GM19372 (cell line): ENCODE measurements around the gene LTN1.
"Not testable (repeated sequence)": the region's sequence is repeated elsewhere in the genome, so short reads cannot be mapped to it uniquely, and the experiment has no call there.

Experiments used
- ATAC-seq: cut with Tn5 transposase; IDR thresholded peaks from one replicate; pipeline ENCODE4 v1.9.1; 2021; ENCODE audit warnings: mild to moderate bottlenecking, low read depth, moderate library complexity; ENCODE audit not compliant: unreplicated experiment

The LTN1 gene, protein sequence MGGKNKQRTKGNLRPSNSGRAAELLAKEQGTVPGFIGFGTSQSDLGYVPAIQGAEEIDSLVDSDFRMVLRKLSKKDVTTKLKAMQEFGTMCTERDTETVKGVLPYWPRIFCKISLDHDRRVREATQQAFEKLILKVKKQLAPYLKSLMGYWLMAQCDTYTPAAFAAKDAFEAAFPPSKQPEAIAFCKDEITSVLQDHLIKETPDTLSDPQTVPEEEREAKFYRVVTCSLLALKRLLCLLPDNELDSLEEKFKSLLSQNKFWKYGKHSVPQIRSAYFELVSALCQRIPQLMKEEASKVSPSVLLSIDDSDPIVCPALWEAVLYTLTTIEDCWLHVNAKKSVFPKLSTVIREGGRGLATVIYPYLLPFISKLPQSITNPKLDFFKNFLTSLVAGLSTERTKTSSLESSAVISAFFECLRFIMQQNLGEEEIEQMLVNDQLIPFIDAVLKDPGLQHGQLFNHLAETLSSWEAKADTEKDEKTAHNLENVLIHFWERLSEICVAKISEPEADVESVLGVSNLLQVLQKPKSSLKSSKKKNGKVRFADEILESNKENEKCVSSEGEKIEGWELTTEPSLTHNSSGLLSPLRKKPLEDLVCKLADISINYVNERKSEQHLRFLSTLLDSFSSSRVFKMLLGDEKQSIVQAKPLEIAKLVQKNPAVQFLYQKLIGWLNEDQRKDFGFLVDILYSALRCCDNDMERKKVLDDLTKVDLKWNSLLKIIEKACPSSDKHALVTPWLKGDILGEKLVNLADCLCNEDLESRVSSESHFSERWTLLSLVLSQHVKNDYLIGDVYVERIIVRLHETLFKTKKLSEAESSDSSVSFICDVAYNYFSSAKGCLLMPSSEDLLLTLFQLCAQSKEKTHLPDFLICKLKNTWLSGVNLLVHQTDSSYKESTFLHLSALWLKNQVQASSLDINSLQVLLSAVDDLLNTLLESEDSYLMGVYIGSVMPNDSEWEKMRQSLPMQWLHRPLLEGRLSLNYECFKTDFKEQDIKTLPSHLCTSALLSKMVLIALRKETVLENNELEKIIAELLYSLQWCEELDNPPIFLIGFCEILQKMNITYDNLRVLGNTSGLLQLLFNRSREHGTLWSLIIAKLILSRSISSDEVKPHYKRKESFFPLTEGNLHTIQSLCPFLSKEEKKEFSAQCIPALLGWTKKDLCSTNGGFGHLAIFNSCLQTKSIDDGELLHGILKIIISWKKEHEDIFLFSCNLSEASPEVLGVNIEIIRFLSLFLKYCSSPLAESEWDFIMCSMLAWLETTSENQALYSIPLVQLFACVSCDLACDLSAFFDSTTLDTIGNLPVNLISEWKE (N-terminal part only)

DNA sequence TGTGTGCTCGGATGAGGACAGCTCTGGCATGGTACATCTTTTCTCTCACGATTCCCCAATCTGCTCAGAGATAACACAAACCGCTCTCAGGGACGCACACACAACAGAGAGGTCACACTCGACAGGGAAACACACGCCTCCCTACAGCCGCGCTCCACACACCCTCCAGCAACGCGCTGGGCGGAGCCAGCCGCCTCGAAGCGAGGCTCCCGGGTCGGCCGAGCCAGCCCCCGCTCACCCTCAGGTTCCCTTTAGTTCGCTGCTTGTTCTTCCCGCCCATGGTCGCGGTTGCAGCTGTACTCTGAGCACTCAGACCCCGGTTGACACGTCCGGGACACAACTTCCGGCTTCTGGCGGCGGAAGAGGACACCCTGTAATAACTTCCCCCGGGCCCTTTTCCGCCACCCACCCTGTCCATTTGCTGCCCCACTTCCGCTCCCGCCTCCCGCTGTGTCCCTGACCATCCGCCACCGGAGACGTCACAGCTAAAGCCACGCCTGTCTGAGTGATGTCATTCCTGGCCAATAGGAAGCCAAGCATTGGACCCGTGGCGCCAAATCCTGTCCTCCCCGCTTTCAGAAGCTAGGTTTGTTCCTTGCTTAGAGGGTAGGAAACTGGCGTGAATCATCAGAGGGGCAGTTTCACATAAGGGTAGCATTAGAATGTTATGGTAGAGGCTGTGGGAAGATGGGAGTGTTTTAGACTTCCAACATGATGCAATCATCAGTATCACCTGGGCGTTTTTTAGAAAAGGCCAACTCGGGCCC is at the start of gene LTN1:
LTN1 (minus strand) TSS at position 352 of the 767 bp plus-strand sequence; CDS start at position 280, 72 bp downstream.
- peak; percentile 96 for ATAC-seq

GRCh38 chr21:29034678-29035077 is 42.0 kb upstream of the LTN1 start:
- no peak for ATAC-seq

DNA sequence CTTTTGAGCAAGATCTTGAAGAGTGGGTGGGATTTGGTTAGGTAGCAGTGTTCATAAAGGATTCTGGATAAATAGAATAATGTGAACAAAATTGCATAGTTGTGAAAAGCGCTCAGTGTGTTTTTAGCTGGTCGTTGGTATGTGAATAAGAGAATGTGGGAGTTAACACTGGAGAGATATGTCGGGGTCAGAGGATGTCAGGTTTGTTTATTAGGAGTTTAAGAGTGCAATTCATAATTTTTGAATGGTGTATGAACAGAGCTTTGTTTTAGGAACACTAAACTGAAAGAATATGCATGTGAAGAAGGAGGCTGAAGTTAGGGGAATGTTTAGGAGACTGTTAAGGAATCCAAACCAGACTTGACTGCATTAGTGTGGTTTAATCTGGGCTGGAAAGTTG is 41.2 kb upstream of the LTN1 start:
- no peak for ATAC-seq

GRCh38 chr21:29033301-29033700 is 40.6 kb upstream of the LTN1 start:
- no peak for ATAC-seq

GRCh38 chr21:29030909-29031308 is 38.2 kb upstream of the LTN1 start:
- no peak for ATAC-seq

- no peak for ATAC-seq
These were observed 36.8 kb upstream of the LTN1 start for GRCh38 chr21:29029524-29029923.

GRCh38 chr21:29025328-29025713 is 32.6 kb upstream of the LTN1 start:
- ATAC-seq = no peak

GRCh38 chr21:29024474-29025327 is 32.0 kb upstream of the LTN1 start, which contains the start of gene USP16:
Gene USP16, plus strand, starts transcription at chr21:29024668. Its CDS starts 3,246 bp downstream, at chr21:29027914.
- peak; percentile 96 for ATAC-seq

GRCh38 chr21:29022166-29022565 is 29.5 kb upstream of the LTN1 start:
- no peak for ATAC-seq

DNA sequence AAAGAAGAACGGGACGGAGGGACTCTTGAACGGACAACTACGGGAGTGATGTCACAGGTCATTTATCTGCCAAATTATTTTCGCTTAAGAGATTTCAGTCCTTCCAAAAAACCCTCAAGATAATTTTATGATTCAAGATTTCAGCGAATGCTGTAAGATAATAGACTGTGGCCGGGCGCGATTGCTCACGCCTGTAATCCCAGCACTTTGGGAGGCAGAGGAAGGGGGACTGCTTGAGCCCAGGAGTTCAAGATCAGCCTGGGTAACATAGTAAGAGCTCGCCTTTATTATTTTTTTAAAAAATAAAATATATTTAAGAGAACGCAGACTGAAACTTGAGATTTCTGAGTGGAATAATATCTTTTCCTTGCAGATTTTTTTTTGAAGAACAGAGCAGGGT is 25.9 kb upstream of the LTN1 start:
- peak; percentile 4 for ATAC-seq

DNA sequence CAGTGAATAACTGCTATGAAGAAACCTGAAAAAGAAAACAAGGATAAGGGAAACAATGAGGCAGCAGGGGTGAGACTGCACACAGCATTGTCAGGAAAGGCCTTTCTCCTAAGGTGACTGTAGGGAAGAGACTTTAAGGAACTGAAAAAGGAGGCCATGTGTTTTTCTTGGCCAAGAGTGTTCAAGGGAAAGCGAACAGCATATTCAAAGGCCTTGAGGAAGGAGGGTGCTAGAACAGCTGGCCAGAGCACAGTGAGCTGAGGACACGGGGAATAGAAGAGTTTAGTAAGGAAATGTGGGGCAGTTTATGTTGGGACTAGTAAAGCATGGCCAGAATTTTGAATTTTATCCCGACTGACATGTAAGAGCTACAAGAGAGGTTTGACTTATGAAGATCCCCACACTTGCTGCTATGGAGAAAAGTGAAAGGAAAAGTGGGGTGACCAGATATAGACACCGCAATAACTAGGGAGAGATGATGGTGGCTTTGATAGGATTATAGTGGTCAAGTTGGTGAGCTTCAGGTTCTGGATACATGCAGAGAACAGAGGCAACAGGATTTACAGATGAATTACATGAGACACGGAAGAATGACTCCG is 25.1 kb upstream of the LTN1 start:
- ATAC-seq = no peak

DNA sequence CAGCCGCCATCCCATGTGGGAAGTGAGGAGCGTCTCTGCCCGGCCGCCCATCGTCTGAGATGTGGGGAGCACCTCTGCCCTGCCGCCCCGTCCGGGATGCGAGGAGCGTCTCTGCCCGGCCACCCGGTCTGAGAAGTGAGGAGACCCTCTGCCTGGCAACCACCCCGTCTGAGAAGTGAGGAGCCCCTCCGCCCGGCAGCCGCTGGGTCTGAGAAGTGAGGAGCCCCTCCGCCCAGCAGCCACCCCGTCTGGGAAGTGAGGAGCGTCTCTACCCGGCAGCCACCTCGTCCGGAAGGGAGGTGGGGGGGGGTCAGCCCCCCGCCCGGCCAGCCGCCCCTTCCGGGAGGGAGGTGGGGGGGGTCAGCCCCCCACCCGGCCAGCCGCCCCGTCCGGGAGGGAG is 18.6 kb upstream of the LTN1 start:
- not testable (repeated sequence) for ATAC-seq

GRCh38 chr21:29008367-29008766 is 15.7 kb upstream of the LTN1 start:
- no peak for ATAC-seq

- no peak for ATAC-seq
These were observed 15.1 kb upstream of the LTN1 start for GRCh38 chr21:29007810-29008209.

- ATAC-seq = no peak
These were observed 14.5 kb upstream of the LTN1 start for GRCh38 chr21:29007135-29007534.

GRCh38 chr21:29005696-29006095 is 13.0 kb upstream of the LTN1 start:
- no peak for ATAC-seq

- peak; percentile 99 for ATAC-seq
These were observed 9.9 kb upstream of the LTN1 start for GRCh38 chr21:29002442-29003144.

- ATAC-seq = no peak
These were observed 584 bp upstream of the LTN1 start for GRCh38 chr21:28993293-28993629.
